Tibial nerve (tissue), 4 donors: ENCODE measurements around the gene TH.

ENCODE experiments used
- EP300 ChIP-seq, 2 donors: sonication (generic); formaldehyde crosslinking; IDR thresholded peaks; one replicate each; pipeline ENCODE4 v1.6.1; 2017; ENCODE audit warnings: antibody characterized with exemption in 2 of 2, mild to moderate bottlenecking in 1 of 2
- POLR2A ChIP-seq, 2 donors: fragments of 450-650 bp; IDR thresholded peaks; one replicate each; pipeline ENCODE4 v1.6.1; 2017; ENCODE audit warnings: antibody characterized with exemption in 2 of 2, mild to moderate bottlenecking in 2 of 2, moderate library complexity in 2 of 2
- TF ChIP-seq, protein P1 (sequence below), 5 experiments: fragments of 200-600 bp in 3 of 5; fragments of 450-650 bp in 2 of 5; sonication (generic) in 3 of 5; IDR thresholded peaks; one replicate each; pipeline ENCODE4 v1.5.1; 2016 to 2019; ENCODE audit warnings: antibody characterized with exemption in 5 of 5, mild to moderate bottlenecking in 3 of 5, moderate library complexity in 2 of 5

DNA sequence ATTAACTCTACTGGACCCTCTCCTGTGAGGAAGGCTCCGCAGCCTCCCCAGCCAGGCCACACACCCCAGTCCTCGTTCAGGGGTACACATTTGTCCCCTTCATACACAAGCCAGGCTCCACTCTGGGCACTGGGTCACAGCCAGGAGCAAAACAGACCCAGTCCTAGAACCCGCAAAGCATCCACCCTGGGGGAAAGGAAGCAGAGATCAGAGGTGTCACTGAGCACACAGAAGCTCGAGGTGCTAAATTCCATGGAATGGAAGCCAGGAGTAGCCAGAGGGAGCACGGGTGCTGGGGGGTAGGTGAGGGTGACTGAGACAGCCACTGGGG is 43.6 kb upstream of the TH start:
- TF ChIP-seq, protein P1, sequence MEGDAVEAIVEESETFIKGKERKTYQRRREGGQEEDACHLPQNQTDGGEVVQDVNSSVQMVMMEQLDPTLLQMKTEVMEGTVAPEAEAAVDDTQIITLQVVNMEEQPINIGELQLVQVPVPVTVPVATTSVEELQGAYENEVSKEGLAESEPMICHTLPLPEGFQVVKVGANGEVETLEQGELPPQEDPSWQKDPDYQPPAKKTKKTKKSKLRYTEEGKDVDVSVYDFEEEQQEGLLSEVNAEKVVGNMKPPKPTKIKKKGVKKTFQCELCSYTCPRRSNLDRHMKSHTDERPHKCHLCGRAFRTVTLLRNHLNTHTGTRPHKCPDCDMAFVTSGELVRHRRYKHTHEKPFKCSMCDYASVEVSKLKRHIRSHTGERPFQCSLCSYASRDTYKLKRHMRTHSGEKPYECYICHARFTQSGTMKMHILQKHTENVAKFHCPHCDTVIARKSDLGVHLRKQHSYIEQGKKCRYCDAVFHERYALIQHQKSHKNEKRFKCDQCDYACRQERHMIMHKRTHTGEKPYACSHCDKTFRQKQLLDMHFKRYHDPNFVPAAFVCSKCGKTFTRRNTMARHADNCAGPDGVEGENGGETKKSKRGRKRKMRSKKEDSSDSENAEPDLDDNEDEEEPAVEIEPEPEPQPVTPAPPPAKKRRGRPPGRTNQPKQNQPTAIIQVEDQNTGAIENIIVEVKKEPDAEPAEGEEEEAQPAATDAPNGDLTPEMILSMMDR (IDR thresholded peaks at IDR 0.05): no peak
- TF ChIP-seq EP300 (IDR thresholded peaks at IDR 0.05): no peak
- no peak for TF ChIP-seq POLR2A (IDR thresholded peaks at IDR 0.05)
